Fibroblast of the aortic adventitia (primary cell): Measurements from ENCODE around the gene KDM4C. TPM values are rescaled to one million over a fixed set of nuclear protein-coding genes. Genes with fewer than 3 reads are reported as not detected.

Experiments used
- DNase-seq: peaks from one replicate; pipeline ENCODE4 v3.0.0-alpha.2; 2010; ENCODE audit warnings: low read depth
- H3K4me3 ChIP-seq: 2 replicates; pipeline ENCODE4 v1.5.1; 2011; ENCODE audit warnings: low read depth, mild to moderate bottlenecking, control low read depth, low read length, moderate library complexity
- CTCF ChIP-seq: IDR thresholded peaks from 2 replicates; pipeline ENCODE4 v1.5.1; 2011; ENCODE audit warnings: mild to moderate bottlenecking, low read length, control low read depth, inconsistent platforms; ENCODE audit not compliant: insufficient read depth
- total RNA-seq: library from RNA; depleted of rRNA; stranded (reverse); fragments of >200 nt; gene quantifications from 2 replicates; pipeline ENCODE4 v1.2.3, GENCODE V29; 2012; ENCODE audit warnings: low replicate concordance

Gene KDM4C
- total RNA-seq, 1 donor = 25.1 TPM

- H3K4me3 ChIP-seq = no peak overlapping the region
- TF ChIP-seq CTCF = no peak
- no peak for DNase-seq
Observed at GRCh38 chr9:7073706-7074105, 315.9 kb downstream of the KDM4C start.

GRCh38 chr9:7075154-7075553, 317.4 kb downstream of the KDM4C start:
- no peak for DNase-seq
- no peak overlapping the region for H3K4me3 ChIP-seq
- no peak for TF ChIP-seq CTCF

- H3K4me3 ChIP-seq = no peak overlapping the region
- DNase-seq = no peak
- no peak for TF ChIP-seq CTCF
Observed at GRCh38 chr9:7079051-7079450, 321.3 kb downstream of the KDM4C start.

- H3K4me3 ChIP-seq = no peak overlapping the region
- no peak for TF ChIP-seq CTCF
- DNase-seq = no peak
Observed at GRCh38 chr9:7081065-7081600, 323.4 kb downstream of the KDM4C start.

GRCh38 chr9:7083192-7083591, 325.4 kb downstream of the KDM4C start:
- H3K4me3 ChIP-seq = no peak overlapping the region
- DNase-seq = no peak
- TF ChIP-seq CTCF = no peak

- no peak overlapping the region for H3K4me3 ChIP-seq
- TF ChIP-seq CTCF = no peak
- no peak for DNase-seq
Observed at GRCh38 chr9:7085357-7085756, 327.6 kb downstream of the KDM4C start.

- H3K4me3 ChIP-seq = no peak overlapping the region
- TF ChIP-seq CTCF = no peak
- no peak for DNase-seq
Observed at GRCh38 chr9:7086389-7086788, 328.6 kb downstream of the KDM4C start.
